Body of pancreas (tissue), 4 donors: ENCODE data around the gene HYAL2. TPM values are rescaled to one million over a fixed set of nuclear protein-coding genes. Genes with fewer than 3 reads are reported as not detected.

ENCODE experiments used
- ATAC-seq: fragments of 150-250 bp; one replicate; pipeline ENCODE4 v1.9.1; 2016
- DNase-seq, 4 donors: peaks; one replicate each; pipeline ENCODE4 v3.0.0-alpha.2; 2019
- H3K27ac ChIP-seq, 4 donors: fragments of 200-600 bp; sonication (generic); 1 replicate in 3 of 4; 2 replicates in 1 of 4; pipeline versions ENCODE4 v1.5.1 to v1.6.1; 2016 to 2019; ENCODE audit warnings: mild to moderate bottlenecking in 1 of 4, mixed read lengths in 1 of 4, moderate library complexity in 1 of 4
- H3K27me3 ChIP-seq, 2 donors: fragments of 200-600 bp; sonication (generic); one replicate each; pipeline ENCODE4 v1.6.0; 2016; ENCODE audit warnings: mild to moderate bottlenecking in 1 of 2
- H3K36me3 ChIP-seq, 2 donors: fragments of 200-600 bp; sonication (generic); replicated peaks in 1 of 2; 2 replicates each; pipeline ENCODE4 v1.5.1; 2016; ENCODE audit warnings: low read depth in 2 of 2; ENCODE audit not compliant: insufficient read depth in 1 of 2
- H3K4me1 ChIP-seq: fragments of 200-600 bp; sonication (generic); one replicate; pipeline ENCODE4 v1.6.0; 2016
- H3K4me3 ChIP-seq, 2 donors: fragments of 200-600 bp; sonication (generic); 1 replicate in 1 of 2; 2 replicates in 1 of 2; pipeline ENCODE4 v1.5.1; 2016 to 2019
- H3K9me3 ChIP-seq, 3 donors: fragments of 200-600 bp; sonication (generic); 1 replicate in 2 of 3; 2 replicates in 1 of 3; pipeline ENCODE4 v1.5.1; 2016
- POLR2A ChIP-seq, 3 donors: fragments of 450-650 bp; IDR thresholded peaks; one replicate each; pipeline ENCODE4 v1.6.1; 2016; ENCODE audit warnings: antibody characterized with exemption in 3 of 3, mild to moderate bottlenecking in 2 of 3
- WGBS, 2 donors: methylation state at CpG; one replicate each; pipeline ENCODE4 v1.1.5; 2017; 5-methylcytosine and 5-hydroxymethylcytosine counted together
- intact Hi-C: fragments of 100-400 bp; cut with DNase I; formaldehyde crosslinking; loops from one replicate; pipeline ENCODE4 v1.15.1; 2023
- total RNA-seq, 2 donors: library from RNA; depleted of rRNA; stranded (reverse); fragments of >200 nt; gene quantifications; one replicate each; pipeline ENCODE4 v1.1.0, GENCODE V29; 2016
- TF ChIP-seq, protein P1 (sequence below), 7 experiments: fragments of 450-650 bp in 4 of 7; fragments of 200-600 bp in 3 of 7; sonication (generic) in 3 of 7; IDR thresholded peaks; one replicate each; pipeline ENCODE4 v1.5.1; 2016 to 2019; ENCODE audit warnings: antibody characterized with exemption in 7 of 7

The HYAL2 gene
- total RNA-seq, 2 donors from 2014 or later: 35.6 to 48.3 TPM

DNA sequence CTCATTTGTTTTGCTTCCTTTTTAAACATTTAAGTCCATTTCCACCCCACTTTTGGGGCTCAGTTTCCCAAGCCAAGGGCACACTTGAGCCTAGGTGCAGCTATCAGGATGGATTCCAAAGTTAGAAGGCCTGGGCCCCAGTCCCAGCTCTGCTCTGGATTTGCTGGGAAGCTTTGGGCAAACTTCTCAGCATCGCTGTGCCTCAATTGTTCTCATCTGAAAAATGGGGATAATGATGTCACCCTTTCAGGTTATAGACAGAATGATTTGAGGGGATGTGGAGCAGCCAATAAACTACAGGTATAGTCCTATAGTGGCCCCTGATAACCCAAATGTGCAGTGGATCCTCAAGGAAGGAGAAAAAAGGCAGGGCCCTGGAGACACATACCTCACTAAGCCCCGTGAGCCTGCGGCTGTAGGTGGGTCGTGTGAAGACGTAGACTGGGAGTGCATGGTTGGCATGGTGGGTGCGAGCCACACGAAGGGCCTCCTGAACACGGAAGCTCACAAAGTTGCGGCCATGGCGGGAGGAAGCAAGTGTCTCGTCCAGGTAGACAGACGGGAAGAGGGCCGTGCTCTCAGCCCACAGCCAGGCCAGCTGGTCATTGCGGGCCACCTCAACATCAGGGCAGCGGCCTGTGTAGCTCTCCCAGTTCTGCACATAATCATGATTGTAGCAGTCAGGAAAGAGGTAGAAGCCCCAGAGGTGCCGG is 3.2 kb downstream of the HYAL2 start:
- DNase-seq (no peak), ATAC-seq (no peak)
- no peak for TF ChIP-seq POLR2A (IDR thresholded peaks at IDR 0.05)
- TF ChIP-seq, protein P1, sequence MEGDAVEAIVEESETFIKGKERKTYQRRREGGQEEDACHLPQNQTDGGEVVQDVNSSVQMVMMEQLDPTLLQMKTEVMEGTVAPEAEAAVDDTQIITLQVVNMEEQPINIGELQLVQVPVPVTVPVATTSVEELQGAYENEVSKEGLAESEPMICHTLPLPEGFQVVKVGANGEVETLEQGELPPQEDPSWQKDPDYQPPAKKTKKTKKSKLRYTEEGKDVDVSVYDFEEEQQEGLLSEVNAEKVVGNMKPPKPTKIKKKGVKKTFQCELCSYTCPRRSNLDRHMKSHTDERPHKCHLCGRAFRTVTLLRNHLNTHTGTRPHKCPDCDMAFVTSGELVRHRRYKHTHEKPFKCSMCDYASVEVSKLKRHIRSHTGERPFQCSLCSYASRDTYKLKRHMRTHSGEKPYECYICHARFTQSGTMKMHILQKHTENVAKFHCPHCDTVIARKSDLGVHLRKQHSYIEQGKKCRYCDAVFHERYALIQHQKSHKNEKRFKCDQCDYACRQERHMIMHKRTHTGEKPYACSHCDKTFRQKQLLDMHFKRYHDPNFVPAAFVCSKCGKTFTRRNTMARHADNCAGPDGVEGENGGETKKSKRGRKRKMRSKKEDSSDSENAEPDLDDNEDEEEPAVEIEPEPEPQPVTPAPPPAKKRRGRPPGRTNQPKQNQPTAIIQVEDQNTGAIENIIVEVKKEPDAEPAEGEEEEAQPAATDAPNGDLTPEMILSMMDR (IDR thresholded peaks at IDR 0.05): no peak
- no peak overlapping the region for H3K4me3 ChIP-seq
- peaks cover 53% of the 10 kb centered on the region for H3K4me1 ChIP-seq
- intact Hi-C loops: no loop called here
- H3K36me3 ChIP-seq: peaks cover 0 to 5% of the 10 kb centered on the region in 2 donors
- no peak overlapping the region for H3K27ac ChIP-seq
- no peaks in the 10 kb centered on the region for H3K9me3 ChIP-seq
- H3K27me3 ChIP-seq: no peaks in the 10 kb centered on the region
- 84 to 92% methylated on average over 14 to 16 of the region's 16 CpGs for WGBS, 2 donors

GRCh38 chr3:50318615-50319014 is 3.9 kb downstream of the HYAL2 start:
- Histone ChIP-seq H3K9me3 (no peaks in the 10 kb centered on the region), H3K36me3 (peaks cover 0 to 5% of the 10 kb centered on the region in 2 donors), H3K4me1 (peaks cover 50% of the 10 kb centered on the region), H3K27ac (no peak overlapping the region), H3K27me3 (no peaks in the 10 kb centered on the region), H3K4me3 (no peak overlapping the region)
- 84 to 100% methylated on average over 1 to 10 of the region's 10 CpGs for WGBS, 2 donors
- DNase-seq (no peak), ATAC-seq (no peak)
- TF ChIP-seq, protein P1 (IDR thresholded peaks at IDR 0.05): no peak
- no peak for TF ChIP-seq POLR2A (IDR thresholded peaks at IDR 0.05)
- intact Hi-C loops: no loop called here

DNA sequence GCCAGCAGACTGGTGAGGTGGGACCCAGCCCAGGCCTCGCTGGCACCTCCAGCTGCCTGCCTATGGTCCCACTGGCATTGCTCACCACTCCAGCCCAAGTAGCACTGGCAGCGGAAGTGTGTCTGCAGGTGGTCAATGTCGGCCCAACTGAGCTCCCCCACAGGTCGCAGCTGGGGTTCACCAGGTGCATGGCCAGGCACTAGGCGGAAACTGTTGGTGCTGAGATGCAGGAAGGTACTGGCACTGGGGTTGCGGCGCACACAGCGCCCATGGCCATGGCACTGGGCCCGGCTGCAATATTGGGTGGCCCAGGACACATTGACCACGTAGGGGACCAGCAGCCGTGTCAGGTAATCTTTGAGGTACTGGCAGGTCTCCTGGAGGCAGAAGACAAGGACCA is 4.4 kb downstream of the HYAL2 start:
- H3K4me3 ChIP-seq: no peak overlapping the region
- TF ChIP-seq, protein P1 (IDR thresholded peaks at IDR 0.05): no peak
- TF ChIP-seq POLR2A (IDR thresholded peaks at IDR 0.05): no peak
- peaks cover 50% of the 10 kb centered on the region for H3K4me1 ChIP-seq
- H3K9me3 ChIP-seq: no peaks in the 10 kb centered on the region
- ATAC-seq (no peak), DNase-seq (no peak)
- intact Hi-C loops: no loop called here
- H3K27me3 ChIP-seq: no peaks in the 10 kb centered on the region
- 85 to 100% methylated on average over 1 to 11 of the region's 11 CpGs for WGBS, 2 donors
- peaks cover 0 to 5% of the 10 kb centered on the region in 2 donors for H3K36me3 ChIP-seq
- H3K27ac ChIP-seq: peak overlapping the region in 1 of 4 donors; percentile 12

DNA sequence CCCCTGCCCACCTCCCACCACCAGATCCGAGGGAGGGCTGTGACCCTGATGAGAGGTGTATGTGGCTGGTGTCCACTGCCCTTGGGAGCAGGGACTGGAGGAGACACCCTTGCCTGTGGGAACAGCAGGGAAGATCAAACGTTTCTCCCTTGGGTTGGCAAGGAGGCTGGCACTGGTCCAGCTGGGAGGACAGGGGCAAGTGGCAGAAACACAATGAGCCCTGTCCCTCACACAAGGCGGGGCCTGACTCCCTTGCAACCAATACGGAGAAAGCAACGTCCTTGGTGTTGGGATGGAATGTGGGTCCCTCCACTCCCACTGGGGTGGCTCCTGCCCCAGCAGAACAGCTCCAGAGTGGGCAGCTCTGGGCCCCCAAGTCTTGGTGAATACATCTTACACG is 5.2 kb downstream of the HYAL2 start:
- ATAC-seq (no peak), DNase-seq (no peak)
- H3K9me3 ChIP-seq: no peaks in the 10 kb centered on the region
- H3K36me3 ChIP-seq: peaks cover 0 to 5% of the 10 kb centered on the region in 2 donors
- intact Hi-C loops: no loop called here
- H3K4me3 ChIP-seq: no peak overlapping the region
- no peak for TF ChIP-seq POLR2A (IDR thresholded peaks at IDR 0.05)
- TF ChIP-seq, protein P1 (IDR thresholded peaks at IDR 0.05): no peak
- peaks cover 43% of the 10 kb centered on the region for H3K4me1 ChIP-seq
- H3K27me3 ChIP-seq: no peaks in the 10 kb centered on the region
- WGBS, 2 donors: 61 to 64% methylated on average over 5 to 6 of the region's 6 CpGs
- peak overlapping the region in 1 of 4 donors; percentile 23 for H3K27ac ChIP-seq
